NK-92 (cell line): ENCODE results near the gene CLCN3.
"Not testable (repeated sequence)": the region's sequence is repeated elsewhere in the genome, so short reads cannot be mapped to it uniquely, and the experiment has no call there.

ENCODE experiments used
- DNase-seq: peaks from one replicate; lab custom pipeline; 2025; ENCODE audit not compliant: unreplicated experiment; lab: John Stamatoyannopoulos, UW

CLCN3 gene

DNA sequence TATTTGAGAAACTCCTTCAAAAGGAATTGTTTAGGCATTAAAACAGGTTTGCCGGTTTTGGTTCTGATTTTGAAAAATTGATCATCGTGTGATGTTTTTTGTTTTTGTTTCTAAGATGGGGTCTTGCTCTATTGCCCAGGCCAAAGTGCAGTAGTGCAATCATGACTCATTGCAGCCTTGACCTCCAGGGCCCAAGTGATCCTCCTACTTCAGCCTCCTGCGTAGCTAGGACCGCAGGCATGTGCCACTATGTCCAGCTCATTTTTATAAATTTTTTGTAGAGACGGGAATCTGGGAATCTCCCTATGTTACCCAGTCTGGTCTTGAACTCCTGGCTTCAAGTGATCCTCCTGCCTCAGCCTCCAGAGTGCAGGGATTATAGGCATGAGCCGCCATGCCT lies 35.0 kb downstream of the CLCN3 start:
- DNase-seq: no peak

DNA sequence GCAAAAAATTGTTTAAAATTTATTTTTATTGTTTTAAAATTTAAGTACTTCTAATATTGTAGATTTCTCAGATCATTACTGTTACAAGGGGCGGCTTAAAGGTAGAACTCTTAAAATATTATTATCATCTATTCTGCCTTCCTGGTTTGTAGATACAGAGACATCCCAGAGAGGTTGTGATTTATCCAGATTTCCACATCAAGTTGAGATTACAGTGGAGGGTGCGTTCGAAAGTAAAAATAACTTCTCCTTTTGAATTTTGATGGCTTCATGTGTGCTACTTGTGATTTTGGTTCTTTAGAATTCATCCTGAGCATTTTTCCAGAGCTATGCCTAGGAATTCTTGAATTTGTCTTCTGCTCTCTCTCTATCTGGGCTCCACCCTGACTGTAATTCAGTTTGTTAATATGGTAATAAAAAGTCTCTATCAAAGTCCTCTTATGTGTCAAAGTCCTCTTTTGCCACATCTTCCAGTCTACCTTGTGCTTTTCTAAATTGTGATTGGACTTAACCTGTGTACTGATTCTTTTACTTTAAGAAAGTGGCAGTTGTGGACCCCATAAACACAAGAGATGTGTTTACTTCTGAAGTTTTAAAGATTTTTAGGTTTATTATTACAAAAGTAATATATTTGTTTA lies 37.2 kb downstream of the CLCN3 start:
- no peak for DNase-seq

DNA sequence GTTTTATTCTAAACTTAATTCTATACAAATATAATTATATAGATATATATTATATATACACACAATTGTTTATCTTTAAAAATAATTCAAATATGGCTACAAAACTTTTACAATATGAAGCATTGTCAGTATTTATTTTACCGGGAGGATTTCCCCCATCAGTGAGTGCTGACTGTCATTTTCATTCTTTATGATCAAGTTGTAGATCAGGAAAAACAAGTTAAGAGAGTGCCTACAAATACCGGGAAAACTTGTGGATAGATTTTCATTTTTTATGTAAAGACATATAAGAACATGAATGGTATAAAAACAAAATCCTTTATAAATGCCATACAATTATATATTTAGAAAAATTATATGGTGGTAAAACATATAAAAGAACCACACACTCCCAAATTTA lies 37.8 kb downstream of the CLCN3 start:
- no peak for DNase-seq

DNA sequence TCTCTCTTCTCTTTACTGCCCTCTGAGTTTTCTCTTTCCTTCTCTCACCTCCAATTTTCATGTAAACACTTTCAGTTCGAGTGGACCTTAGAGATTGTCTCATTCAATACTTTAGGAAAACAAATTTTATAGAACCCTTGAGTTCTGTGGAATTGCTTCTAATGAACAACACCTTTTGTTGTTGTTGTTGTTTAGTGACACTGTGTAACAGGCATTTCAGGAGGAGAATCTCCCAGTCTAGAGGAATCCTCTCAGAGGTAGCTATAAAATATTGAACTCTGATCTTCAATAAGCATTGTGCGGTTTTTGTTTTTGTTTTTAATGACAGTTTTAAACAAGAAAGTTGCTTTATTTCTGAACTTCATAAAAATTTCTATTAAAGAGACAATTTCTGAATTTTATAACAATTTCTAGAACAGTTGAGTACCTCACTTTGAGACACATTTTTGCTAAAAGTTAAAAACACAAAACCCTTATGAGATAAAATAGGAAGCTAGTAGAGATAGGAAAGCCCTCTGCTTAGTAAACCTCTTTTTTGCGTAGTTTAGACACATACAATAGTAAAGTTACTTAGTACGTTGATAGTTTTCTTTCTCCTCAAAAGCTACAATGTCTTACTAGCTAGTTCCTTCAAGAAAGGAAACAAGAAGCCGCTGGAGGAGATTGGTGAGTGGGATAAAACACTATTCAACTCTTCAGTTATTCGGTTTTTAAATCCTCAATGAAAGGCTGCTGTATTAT lies 38.8 kb downstream of the CLCN3 start:
- DNase-seq: no peak

DNA sequence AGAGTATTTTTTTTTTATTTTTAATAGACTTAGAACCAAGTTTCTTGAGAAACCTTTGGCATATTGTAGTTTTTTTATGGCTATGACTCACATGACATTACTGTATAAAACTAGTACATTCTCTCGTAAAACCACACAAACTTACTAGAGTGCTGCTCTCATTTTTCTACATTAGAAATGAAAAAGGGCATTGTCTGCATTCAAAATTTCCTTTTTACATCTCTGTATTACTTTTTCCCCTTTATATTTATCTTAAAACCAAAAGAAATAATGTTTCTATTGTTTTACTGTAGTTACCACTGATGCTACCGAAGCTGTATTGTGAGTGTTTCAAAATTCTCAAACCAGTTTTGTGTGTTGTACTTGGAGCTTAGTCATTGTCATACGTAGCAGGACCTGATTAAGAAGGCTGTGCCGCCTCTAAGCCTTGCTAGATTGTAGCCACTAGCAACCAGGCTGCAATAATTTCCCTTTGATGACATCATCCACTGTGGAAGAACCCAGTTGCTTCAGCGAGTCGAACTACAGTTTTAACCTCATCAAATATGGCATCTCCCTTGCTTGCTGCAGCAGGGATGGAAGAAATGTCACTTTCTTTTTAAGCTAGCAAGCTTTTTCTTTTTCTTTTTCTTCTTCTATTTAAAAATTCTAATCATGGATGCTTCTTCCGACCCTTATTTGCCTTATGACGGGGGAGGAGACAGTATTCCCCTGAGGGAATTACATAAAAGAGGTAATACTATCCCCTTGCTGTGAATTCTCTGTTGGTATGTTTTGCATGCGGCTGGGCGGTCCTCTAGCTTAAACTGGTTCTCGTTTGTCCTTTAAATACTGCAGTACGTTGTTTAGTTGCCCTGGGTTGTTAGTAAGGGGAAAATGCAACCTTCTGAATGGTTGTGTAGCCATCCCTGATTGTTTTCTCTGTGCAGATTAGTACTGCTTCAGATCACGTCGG lies 39.6 kb downstream of the CLCN3 start:
- no peak for DNase-seq

DNA sequence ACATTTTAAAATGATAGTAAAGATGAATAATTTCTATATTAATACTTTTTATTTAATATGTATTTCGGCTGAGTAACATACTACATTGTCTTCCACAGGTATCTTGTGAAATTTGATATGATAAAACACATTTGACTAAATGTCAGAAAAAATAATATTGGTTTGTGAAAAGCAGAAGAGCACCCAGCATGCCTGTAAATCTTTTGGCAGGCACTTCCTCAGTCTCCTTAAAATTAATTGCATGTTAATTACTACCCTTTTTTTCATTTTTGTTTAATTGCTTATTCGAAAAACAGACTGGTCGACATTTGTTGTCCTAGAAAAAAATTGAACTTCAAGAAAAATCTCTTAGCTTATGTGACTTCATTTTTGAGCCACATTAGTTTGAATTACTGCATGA lies 40.6 kb downstream of the CLCN3 start:
- no peak for DNase-seq

DNA sequence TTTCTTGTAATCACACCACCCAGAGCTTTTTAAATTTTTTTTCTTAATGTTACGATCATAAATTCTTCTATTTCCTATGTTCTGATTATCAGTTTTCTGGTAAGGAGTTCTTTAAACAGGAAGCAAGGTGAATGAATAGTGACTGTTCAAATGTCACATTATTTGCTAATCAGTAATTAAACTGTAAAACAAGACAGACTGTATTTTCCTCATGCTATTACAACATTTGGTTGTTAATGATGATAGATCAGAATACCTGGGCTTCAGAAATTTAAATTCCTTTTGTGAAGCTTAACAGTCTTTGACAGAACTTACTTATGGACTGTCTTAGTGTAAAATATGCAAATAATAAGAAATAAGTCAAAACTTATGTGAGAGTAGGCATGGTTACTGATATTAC lies 41.4 kb downstream of the CLCN3 start:
- no peak for DNase-seq

DNA sequence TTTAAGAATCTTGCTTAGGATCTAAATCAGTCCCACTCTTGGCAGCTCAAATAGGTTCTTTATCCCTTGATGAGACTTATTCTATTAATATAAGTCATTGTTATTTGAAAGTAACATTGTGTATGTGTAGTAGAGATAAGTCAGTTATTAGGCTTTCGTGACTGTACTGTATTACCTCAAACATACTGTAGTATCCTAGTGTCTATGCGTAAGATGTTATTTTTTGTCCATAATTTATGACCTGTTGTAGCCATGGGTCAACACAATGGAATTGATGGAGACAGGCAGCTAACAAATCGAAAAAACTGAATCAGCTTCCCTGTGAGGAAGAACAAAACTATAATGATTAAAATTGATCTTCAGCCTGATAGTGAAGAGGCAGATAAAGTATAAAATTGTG lies 41.8 kb downstream of the CLCN3 start:
- DNase-seq: no peak

DNA sequence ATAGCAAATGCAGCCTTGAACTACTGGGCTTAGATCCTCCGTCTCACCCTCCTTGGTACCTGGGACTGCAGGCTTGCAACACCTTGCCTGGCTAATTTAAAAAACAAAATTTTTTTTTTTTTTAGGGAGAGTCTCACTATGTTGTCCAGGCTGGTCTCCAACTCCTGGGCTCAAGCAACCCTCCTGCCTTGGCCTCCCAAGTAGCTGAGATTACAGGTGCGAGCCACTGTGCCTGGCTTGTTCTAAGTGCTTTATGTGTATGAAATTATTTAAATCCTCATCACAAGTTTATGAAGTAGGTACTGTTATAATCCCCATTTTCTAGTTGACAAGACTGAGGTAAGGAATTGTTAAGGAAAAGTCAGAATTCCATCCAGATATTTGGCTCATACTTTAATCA lies 43.0 kb downstream of the CLCN3 start:
- DNase-seq: no peak

DNA sequence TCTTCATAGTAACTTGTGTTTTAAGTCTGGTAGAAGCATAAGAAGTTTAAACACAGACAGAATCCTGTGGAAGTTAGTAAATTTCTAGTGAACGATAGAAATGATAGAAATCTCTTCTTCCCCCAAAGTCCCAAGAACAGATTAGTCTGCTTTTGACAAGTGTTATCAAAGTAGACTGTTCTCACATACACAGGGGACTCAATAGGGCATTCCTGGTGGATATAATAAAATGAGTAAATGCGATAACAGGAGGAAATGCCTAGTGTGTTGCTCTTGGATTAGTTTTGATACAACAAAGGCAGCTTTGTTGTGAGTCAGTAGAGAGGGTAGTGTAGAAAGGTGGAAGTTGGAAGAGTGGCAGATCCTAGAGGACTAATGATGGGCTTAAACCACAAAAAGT lies 43.5 kb downstream of the CLCN3 start:
- DNase-seq: no peak

DNA sequence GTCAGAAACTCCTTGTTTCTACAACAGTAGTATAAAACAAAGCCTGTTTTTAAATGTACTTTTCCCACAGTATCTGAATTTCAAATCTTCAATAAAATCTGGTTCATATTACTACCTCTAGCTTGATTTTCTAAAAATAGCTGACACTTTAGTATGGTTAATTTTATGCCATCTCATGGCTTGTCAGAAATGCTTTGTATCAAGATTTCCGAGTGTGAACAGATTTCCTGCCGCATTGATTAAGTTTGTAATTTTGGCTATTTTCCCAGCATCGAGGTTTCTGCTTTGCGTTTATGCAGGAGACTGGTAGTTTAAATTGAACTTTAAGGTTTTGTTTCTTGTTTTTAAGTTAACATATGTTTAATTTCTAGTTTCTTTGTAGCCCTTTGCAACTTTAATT lies 44.2 kb downstream of the CLCN3 start:
- DNase-seq: no peak

DNA sequence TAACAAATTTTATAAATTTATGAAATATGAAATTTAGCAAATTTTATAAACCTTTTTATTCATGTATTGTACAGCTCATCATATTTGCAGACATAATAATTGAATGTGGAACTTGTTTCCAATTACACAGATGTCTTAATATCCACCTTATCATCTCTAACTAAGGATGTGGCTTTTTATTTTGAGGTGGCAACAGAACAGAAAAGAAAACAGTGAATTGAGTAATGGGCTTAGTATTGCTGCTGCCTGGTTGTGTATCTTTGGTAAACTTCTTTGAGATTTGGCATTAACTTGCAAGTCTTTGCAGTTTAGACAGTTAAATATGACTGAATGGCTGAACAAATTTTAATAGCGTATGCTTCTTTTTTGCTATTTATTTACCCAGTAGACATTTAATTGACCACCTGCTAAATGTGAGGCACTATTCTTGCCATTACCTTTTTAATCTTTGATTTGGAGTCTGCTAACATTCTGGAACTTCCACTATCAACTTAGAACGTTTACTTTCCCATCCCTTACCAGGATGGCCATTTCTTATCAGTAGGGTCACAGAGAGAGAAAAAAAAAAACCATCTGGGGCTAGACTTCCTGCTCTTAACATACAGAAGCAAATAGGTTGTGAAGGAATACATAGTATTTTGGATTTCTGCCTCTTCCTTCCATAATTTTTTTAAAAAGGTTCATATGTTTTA lies 44.8 kb downstream of the CLCN3 start:
- no peak for DNase-seq

DNA sequence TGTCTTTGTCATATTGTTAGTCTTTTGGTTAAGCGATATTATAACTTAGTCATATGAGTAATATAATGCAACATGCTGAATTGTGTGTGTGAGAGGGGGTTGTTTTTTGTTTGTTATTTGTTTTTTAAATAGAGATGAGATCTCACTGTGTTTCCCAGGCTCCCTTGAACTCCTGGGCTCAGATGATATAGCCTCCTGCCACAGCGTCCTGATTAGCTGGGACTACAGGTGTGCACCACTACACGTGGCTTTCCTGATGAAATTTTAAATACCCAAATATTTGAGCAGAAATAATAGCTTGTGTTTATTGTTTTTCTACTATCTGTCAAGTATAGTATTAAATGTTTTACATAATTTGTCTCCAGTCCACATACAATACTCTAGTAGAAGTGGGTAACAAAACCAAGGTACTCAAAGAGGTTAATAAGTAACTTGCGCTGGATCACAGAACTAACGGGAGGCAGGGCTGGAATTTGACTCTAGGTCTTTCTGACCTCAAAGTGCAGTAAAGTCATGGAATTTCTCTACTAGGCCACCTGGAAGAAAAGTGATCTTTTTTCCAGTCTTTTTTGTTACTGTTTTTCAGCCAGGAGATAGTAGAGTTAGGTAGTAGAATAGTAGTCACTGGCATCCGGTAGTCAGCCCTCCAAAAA lies 47.8 kb downstream of the CLCN3 start:
- no peak for DNase-seq

DNA sequence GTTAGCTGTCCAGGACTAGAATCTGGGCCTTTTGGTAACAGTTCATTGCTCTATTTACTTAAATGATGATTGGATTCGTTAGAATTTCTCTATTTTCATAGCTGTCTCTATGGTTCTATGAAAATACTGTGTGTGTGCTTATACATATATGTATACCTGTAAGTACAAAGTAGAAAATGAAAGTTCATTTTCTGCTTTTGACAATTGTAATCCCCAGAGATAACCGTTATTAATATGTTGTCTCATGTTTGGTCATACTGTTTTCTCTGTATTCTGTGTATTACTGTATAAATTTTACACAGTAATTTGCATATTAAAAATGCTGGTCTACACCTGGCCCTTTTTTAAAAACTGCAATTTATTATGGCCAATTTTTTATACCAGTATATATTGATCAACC lies 55.4 kb downstream of the CLCN3 start:
- no peak for DNase-seq

DNA sequence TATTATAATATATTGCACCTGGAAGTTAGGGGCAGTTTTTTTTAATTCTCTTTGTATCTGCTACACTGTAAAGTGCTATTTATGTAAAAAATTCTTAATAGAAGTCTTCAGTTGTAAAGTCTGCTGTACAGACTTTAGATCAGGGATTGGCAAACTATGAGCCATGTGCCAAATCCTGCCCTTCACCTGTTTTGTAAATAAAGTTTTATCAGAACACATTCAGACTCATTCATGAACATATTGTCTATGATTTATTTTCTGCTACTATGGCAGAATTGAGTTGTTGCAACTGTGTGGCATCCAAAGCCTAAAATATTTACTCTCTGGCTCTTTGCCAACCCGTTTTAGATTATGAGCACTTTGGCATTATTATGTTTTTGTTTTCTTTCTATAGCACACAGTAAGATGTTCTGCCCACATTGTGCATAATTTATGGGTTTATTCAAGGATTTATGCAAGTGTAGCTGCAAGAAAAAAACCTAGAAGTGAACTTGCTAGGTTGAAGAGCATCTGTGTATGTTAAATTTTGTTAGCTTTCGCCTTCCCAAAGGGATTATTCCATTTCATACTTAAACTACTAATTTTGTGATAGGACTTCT lies 56.9 kb downstream of the CLCN3 start:
- DNase-seq: no peak

DNA sequence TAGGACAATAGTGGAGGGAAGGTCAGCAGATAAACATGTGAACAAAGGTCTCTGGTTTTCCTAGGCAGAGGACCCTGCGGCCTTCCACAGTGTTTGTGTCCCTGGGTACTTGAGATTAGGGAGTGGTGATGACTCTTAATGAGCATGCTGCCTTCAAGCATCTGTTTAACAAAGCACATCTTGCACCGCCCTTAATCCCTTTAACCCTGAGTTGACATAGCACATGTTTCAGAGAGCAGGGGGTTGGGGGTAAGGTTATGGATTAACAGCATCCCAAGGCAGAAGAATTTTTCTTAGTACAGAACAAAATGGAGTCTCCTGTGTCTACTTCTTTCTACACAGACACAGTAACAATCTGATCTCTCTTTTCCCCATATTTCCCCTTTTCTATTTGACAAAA lies 58.1 kb downstream of the CLCN3 start:
- not testable (repeated sequence) for DNase-seq

DNA sequence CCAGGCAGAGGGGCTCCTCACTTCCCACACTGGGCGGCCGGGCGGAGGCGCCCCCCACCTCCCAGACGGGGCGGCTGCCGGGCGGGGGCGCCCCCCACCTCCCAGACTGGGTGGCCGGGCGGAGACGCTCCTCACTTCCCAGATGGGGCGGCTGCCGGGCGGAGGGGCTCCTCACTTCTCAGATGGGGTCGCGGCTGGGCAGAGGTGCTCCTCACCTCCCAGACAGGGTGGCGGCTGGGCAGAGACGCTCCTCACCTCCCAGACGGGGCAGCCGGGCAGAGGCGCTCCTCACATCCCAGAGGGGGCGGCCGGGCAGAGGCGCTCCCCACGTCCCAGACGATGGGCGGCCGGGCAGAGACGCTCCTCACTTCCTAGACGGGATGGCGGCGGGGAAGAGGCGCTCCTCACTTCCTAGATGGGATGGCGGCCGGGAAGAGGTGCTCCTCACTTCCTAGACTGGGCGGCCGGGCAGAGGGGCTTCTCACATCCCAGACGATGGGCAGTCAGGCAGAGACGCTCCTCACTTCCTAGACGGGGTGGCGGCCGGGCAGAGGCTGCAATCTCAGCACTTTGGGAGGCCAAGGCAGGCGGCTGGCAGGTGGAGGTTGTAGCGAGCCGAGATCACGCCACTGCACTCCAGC lies 58.7 kb downstream of the CLCN3 start:
- DNase-seq: not testable (repeated sequence)

DNA sequence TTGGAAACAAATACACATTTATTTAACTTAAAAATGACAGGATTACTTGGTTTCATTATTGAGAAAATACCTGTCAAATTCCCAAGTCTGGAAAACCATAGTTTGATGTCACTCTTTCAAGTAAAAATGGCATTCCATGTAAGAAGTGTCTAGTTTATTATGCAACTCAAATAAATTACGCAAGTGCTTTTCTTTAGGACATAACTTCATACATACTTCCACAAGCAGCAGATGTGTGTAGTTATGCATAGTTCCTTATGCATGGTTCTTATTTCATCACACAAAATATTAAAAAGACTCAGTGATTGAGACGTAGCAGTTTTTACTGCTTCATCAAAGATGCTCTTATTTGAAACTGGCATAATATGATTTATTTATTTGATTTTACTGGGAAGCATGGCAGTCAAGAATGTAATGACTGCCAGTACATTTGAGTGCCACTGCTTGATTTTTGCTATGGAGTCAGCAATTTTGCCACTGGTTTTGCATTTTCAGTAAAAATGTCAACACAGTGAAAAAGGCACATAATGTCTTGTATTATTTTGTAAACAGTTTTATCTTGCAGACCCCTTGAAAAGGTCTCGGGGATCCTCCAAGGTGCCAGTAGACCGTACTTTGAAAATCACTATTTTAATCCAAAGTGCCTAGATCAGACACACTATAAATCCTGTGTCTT lies 62.1 kb downstream of the CLCN3 start:
- DNase-seq: no peak

DNA sequence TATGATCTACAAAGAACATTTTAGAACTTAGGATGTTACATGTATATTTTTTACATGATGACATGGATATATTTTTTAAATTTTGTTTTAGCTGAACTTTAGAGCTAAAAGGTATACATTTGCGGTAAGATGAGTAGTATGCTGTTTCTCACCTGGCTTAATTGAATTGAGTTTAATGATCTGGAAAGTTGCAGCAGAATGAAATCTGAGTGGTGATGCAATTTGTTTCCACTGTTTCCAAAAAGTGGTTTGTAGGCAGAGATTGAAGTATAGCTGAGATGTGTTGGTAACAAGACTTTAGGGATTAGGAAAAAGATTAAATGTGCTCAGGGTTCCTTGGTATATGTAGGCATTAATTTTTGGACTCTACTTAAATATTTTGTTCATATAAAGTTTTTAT lies 69.3 kb downstream of the CLCN3 start:
- no peak for DNase-seq
